ENCODE measurements around the gene LAIR2. TPM values are rescaled to one million over a fixed set of nuclear protein-coding genes. Genes with fewer than 3 reads are reported as not detected.

The LAIR2 gene
- total and polyA plus RNA-seq, 2 experiments from 2014 or later = not detected

DNA sequence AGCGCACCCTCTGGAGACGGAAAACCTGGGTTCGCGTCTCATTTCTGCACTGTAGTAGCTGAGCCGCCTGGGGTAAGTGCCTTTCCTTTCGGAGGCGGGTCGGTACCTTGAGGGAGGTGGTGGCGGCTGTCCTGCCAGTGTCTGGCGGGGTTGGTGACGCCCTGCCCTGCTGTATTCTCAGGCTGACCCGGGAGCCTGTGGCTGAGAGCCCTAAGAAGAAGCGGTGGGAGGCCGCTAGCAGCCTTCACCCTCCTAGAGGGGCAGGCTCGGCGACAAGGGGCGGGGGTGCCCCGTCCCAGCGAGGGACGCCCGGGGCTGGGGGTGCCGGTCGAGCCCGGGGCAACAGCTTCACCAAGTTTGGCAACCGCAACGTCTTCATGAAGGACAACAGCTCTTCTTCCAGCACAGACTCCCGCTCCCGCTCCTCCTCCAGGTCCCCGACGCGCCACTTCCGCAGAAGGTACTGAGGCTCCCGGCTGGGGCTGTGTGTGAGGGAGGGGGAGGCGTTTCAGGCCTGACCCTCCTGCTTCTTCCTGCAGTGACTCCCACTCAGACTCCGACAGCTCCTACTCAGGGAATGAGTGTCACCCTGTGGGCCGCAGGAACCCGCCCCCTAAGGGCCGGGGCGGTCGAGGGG, 46.7 kb upstream of the LAIR2 start:
- no peak for TF ChIP-seq CTCF (IDR thresholded peaks at IDR 0.05; ENCODE audit: poor library complexity)
- TF ChIP-seq EZH2phosphoT487 (IDR thresholded peaks at IDR 0.05; ENCODE audit: low read depth, severe bottlenecking, unreplicated experiment) = no peak
- TF ChIP-seq EZH2 (IDR thresholded peaks at IDR 0.05; ENCODE audit: borderline replicate concordance) = no peak
- no peak overlapping the region for H2AFZ ChIP-seq
- no peaks in the 10 kb centered on the region for H3K9me3 ChIP-seq (ENCODE audit: low read depth)
- peaks cover 4% of the 10 kb centered on the region for H3K36me3 ChIP-seq (replicated peaks; ENCODE audit: insufficient read depth, low read depth)
- peaks cover 4% of the 10 kb centered on the region for H3K4me1 ChIP-seq (ENCODE audit: insufficient read depth)
- H3K27me3 ChIP-seq = no peaks in the 10 kb centered on the region
- 97% methylated on average over 33 of the region's 40 CpGs for WGBS (ENCODE audit: low lambda C conversion rate, missing lambda C conversion rate)
- peak; percentile 4 for DNase-seq (ENCODE audit: low spot score)
- H4K20me1 ChIP-seq (ENCODE audit: insufficient read depth, poor library complexity, severe bottlenecking) = peaks cover 67% of the 10 kb centered on the region
- H3K9me2 ChIP-seq (replicated peaks; ENCODE audit: insufficient read depth) = no peaks in the 10 kb centered on the region
- H3K4me2 ChIP-seq = no peak overlapping the region
- H3K27ac ChIP-seq = no peak overlapping the region
- no peak overlapping the region for H3K4me3 ChIP-seq
- H3K79me2 ChIP-seq = peaks cover 68% of the 10 kb centered on the region

DNA sequence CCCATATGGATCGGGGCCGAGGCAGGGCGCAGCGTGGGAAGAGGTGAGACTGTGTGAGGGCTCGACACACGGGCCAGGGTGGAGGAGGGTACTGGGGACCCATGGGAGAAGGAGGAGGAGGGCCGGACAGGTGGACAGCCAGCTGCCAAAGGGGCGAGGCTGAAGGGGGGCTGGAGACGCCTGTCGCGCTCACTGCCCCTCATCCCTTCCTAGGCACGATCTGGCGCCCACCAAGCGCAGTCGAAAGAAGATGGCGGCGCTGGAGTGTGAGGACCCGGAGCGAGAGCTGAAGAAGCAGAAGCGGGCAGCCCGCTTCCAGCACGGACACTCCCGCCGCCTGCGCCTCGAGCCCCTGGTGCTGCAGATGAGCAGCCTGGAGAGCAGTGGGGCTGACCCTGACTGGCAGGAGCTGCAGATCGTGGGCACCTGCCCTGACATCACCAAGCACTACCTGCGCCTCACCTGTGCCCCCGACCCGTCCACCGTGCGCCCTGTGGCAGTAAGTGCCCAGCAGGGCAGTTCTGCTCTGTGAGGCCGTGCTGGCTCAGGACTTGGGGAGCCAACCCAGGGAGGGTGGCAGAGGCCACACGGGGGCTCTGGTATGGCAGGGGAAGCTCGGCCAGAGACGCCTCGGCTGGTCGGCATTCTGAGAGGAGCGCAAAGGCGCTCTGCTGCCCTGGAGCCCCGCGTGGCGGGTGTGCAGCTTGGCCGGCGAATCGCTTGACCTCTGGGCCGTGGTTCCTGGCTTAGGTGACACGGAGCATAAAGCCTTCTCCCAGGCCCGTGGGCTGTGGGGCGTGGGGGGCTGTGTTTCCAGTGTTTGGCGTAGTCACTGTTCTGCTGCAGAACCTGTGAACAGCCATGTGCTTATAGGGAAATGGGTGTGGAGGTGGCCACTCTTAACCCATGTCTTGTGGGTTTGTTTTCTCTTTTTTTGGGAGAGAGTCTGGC, 45.9 kb upstream of the LAIR2 start:
- Histone ChIP-seq H3K79me2 (peaks cover 60% of the 10 kb centered on the region), H3K27ac (no peak overlapping the region), H4K20me1 (ENCODE audit: insufficient read depth, poor library complexity, severe bottlenecking) (peaks cover 61% of the 10 kb centered on the region), H3K27me3 (no peaks in the 10 kb centered on the region), H3K4me3 (no peak overlapping the region), H3K4me2 (no peak overlapping the region), H3K36me3 (replicated peaks; ENCODE audit: insufficient read depth, low read depth) (peaks cover 4% of the 10 kb centered on the region), H3K9me2 (replicated peaks; ENCODE audit: insufficient read depth) (no peaks in the 10 kb centered on the region), H3K4me1 (ENCODE audit: insufficient read depth) (no peaks in the 10 kb centered on the region), H2AFZ (no peak overlapping the region), H3K9me3 (ENCODE audit: low read depth) (no peaks in the 10 kb centered on the region)
- 99% methylated on average over 50 of the region's 51 CpGs for WGBS (ENCODE audit: low lambda C conversion rate, missing lambda C conversion rate)
- DNase-seq (ENCODE audit: low spot score) = peak; percentile 5
- no peak for TF ChIP-seq CTCF (IDR thresholded peaks at IDR 0.05; ENCODE audit: poor library complexity)
- no peak for TF ChIP-seq EZH2phosphoT487 (IDR thresholded peaks at IDR 0.05; ENCODE audit: low read depth, severe bottlenecking, unreplicated experiment)
- TF ChIP-seq EZH2 (IDR thresholded peaks at IDR 0.05; ENCODE audit: borderline replicate concordance) = no peak

- no peaks in the 10 kb centered on the region for H3K27me3 ChIP-seq
- peaks cover 12% of the 10 kb centered on the region for H3K4me1 ChIP-seq (ENCODE audit: insufficient read depth)
- H4K20me1 ChIP-seq (ENCODE audit: insufficient read depth, poor library complexity, severe bottlenecking) = peaks cover 52% of the 10 kb centered on the region
- H3K9me2 ChIP-seq (replicated peaks; ENCODE audit: insufficient read depth) = no peaks in the 10 kb centered on the region
- DNase-seq (ENCODE audit: low spot score) = no peak
- no peak overlapping the region for H3K27ac ChIP-seq
- no peak for TF ChIP-seq CTCF (IDR thresholded peaks at IDR 0.05; ENCODE audit: poor library complexity)
- TF ChIP-seq EZH2 (IDR thresholded peaks at IDR 0.05; ENCODE audit: borderline replicate concordance) = no peak
- no peak for TF ChIP-seq EZH2phosphoT487 (IDR thresholded peaks at IDR 0.05; ENCODE audit: low read depth, severe bottlenecking, unreplicated experiment)
- H3K79me2 ChIP-seq = peaks cover 54% of the 10 kb centered on the region
- H3K9me3 ChIP-seq (ENCODE audit: low read depth) = no peaks in the 10 kb centered on the region
- no peak overlapping the region for H3K4me2 ChIP-seq
- H2AFZ ChIP-seq = no peak overlapping the region
- WGBS (ENCODE audit: low lambda C conversion rate, missing lambda C conversion rate) = 99% methylated on average over 41 of the region's 42 CpGs
- H3K4me3 ChIP-seq = no peak overlapping the region
- H3K36me3 ChIP-seq (replicated peaks; ENCODE audit: insufficient read depth, low read depth) = peaks cover 4% of the 10 kb centered on the region
Measured at GRCh38 chr19:54457773-54458647, 44.6 kb upstream of the LAIR2 start.

Data from hepatocyte (in vitro differentiated cells).